A549 (cell line): ENCODE results near the gene RALGDS.

Experiments
- CEBPB ChIP-seq, 2 experiments: fragments of >200 bp in 1 of 2; sonication (Bioruptor Twin) in 1 of 2; formaldehyde crosslinking in 1 of 2; IDR thresholded peaks; 2 replicates each; pipeline ENCODE4 v1.6.1; 2012 to 2016
- CTCF ChIP-seq: fragments of >200 bp; sonication (Bioruptor Twin); formaldehyde crosslinking; IDR thresholded peaks from 3 replicates; pipeline ENCODE4 v1.5.1; 2016
- ELK1 ChIP-seq: fragments of 150-350 bp; IDR thresholded peaks from 2 replicates; pipeline ENCODE4 v1.6.1; 2014; ENCODE audit warnings: low read depth, mild to moderate bottlenecking, low read length
- EP300 ChIP-seq, 2 experiments: fragments of >200 bp; sonication (Bioruptor Twin); formaldehyde crosslinking; IDR thresholded peaks; 2 replicates in 1 of 2; 3 replicates in 1 of 2; pipeline ENCODE4 v1.6.1; 2016 to 2017
- ESRRA ChIP-seq: fragments of 150-350 bp; IDR thresholded peaks from 2 replicates; pipeline ENCODE4 v1.6.1; 2014; ENCODE audit warnings: mild to moderate bottlenecking, low read length, borderline replicate concordance
- JUN ChIP-seq, 2 experiments: fragments of >200 bp; sonication (Bioruptor Twin); formaldehyde crosslinking; IDR thresholded peaks; 2 replicates in 1 of 2; 3 replicates in 1 of 2; pipeline ENCODE4 v1.6.1; 2016 to 2017
- PBX3 ChIP-seq: IDR thresholded peaks from 2 replicates; pipeline ENCODE4 v1.6.1; 2012
- RAD21 ChIP-seq, 2 experiments: fragments of >200 bp in 1 of 2; sonication (Bioruptor Twin) in 1 of 2; formaldehyde crosslinking in 1 of 2; IDR thresholded peaks in 1 of 2; conservative IDR thresholded peaks in 1 of 2; 2 replicates in 1 of 2; 3 replicates in 1 of 2; pipeline ENCODE4 v1.6.1; 2012 to 2018; ENCODE audit warnings: inconsistent platforms in 1 of 2
- REST ChIP-seq: fragments of 200-600 bp; sonication (generic); IDR thresholded peaks from 2 replicates; pipeline ENCODE4 v1.6.1; 2016; ENCODE audit warnings: antibody characterized with exemption, mild to moderate bottlenecking, moderate library complexity
- ZNF302 ChIP-seq: fragments of 250-450 bp; sonication (Bioruptor Pico); IDR thresholded peaks from 2 replicates; pipeline ENCODE4 v1.9.0; 2021; ENCODE audit warnings: inconsistent platforms, mild to moderate bottlenecking, moderate library complexity

GRCh38 chr9:133088756-133089155, 32.3 kb downstream of the RALGDS start:
- TF ChIP-seq CEBPB (IDR thresholded peaks at IDR 0.05) (no peak), CTCF (no peak), REST (no peak), RAD21 (conservative IDR thresholded peaks at IDR 0.05 in 1 of 2, IDR thresholded peaks at IDR 0.05 in 1 of 2) (no peak), JUN (IDR thresholded peaks at IDR 0.05) (no peak), ELK1 (no peak), ZNF302 (no peak), EP300 (IDR thresholded peaks at IDR 0.05) (no peak), ESRRA (no peak), PBX3 (no peak)
